ENCODE data around the gene TTC1.

DNA sequence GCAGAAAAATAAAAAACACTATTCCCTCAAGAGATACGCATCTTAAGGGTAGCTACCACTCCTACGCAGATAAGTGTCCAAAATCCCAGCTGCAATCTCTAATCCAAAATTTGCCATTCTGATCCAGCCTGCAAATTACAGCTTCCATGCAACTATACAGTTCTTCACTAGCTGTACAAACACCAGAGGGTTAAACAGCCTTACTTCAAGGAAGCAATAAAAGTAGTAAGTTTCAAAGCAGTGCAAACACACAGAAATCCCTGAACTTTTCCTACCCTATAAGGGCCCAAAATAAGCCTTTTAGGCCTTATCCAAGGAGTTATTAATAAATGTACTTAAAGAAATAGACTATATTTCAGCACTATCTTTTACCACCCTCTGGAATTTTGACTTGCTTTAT lies 70.8 kb downstream of the TTC1 start:
- TF ChIP-seq, protein P1, sequence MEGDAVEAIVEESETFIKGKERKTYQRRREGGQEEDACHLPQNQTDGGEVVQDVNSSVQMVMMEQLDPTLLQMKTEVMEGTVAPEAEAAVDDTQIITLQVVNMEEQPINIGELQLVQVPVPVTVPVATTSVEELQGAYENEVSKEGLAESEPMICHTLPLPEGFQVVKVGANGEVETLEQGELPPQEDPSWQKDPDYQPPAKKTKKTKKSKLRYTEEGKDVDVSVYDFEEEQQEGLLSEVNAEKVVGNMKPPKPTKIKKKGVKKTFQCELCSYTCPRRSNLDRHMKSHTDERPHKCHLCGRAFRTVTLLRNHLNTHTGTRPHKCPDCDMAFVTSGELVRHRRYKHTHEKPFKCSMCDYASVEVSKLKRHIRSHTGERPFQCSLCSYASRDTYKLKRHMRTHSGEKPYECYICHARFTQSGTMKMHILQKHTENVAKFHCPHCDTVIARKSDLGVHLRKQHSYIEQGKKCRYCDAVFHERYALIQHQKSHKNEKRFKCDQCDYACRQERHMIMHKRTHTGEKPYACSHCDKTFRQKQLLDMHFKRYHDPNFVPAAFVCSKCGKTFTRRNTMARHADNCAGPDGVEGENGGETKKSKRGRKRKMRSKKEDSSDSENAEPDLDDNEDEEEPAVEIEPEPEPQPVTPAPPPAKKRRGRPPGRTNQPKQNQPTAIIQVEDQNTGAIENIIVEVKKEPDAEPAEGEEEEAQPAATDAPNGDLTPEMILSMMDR (IDR thresholded peaks at IDR 0.05), result no peak
- TF ChIP-seq POLR2A (IDR thresholded peaks at IDR 0.05), result no peak

All from right lobe of liver (tissue), 4 donors.